Esophagus muscularis mucosa (tissue), 4 donors: ENCODE data around the gene CCM2L. TPM values are rescaled to one million over a fixed set of nuclear protein-coding genes. Genes with fewer than 3 reads are reported as not detected.

Experiments used
- DNase-seq: peaks from one replicate; pipeline ENCODE4 v3.0.0-alpha.2; 2017; ENCODE audit errors: extremely low spot score
- H3K27ac ChIP-seq, 4 donors: fragments of 200-600 bp; sonication (generic); replicated peaks in 1 of 4; 1 replicate in 3 of 4; 2 replicates in 1 of 4; pipeline ENCODE4 v1.5.1; 2016 to 2019; ENCODE audit warnings: mild to moderate bottlenecking in 1 of 4
- H3K27me3 ChIP-seq, 4 donors: fragments of 200-600 bp; sonication (generic); one replicate each; pipeline versions ENCODE4 v1.5.1 to v1.6.0; 2016 to 2019
- H3K36me3 ChIP-seq, 4 donors: fragments of 200-600 bp; sonication (generic); one replicate each; pipeline ENCODE4 v1.5.1; 2016 to 2019
- H3K4me1 ChIP-seq, 4 donors: fragments of 200-600 bp; sonication (generic); one replicate each; pipeline ENCODE4 v1.5.1; 2016 to 2019
- H3K4me3 ChIP-seq, 4 donors: fragments of 200-600 bp; sonication (generic); 1 replicate in 2 of 4; 2 replicates in 2 of 4; pipeline ENCODE4 v1.5.1; 2016 to 2019; ENCODE audit warnings: mild to moderate bottlenecking in 4 of 4, moderate library complexity in 1 of 4
- H3K9me3 ChIP-seq, 4 donors: fragments of 200-600 bp; sonication (generic); 1 replicate in 3 of 4; 2 replicates in 1 of 4; pipeline ENCODE4 v1.5.1; 2016 to 2019
- EP300 ChIP-seq: sonication (generic); formaldehyde crosslinking; IDR thresholded peaks from one replicate; pipeline ENCODE4 v1.6.1; 2017; ENCODE audit warnings: antibody characterized with exemption
- POLR2A ChIP-seq: fragments of 450-650 bp; IDR thresholded peaks from one replicate; pipeline ENCODE4 v1.6.1; 2017; ENCODE audit warnings: antibody characterized with exemption, moderate library complexity, mild to moderate bottlenecking, low read depth
- POLR2AphosphoS5 ChIP-seq, 2 donors: sonication (generic); formaldehyde crosslinking; IDR thresholded peaks; one replicate each; pipeline ENCODE4 v1.6.1; 2017; ENCODE audit warnings: antibody characterized with exemption in 2 of 2
- WGBS: methylation state at CpG from one replicate; pipeline ENCODE4 v1.1.5; 2018; 5-methylcytosine and 5-hydroxymethylcytosine counted together
- intact Hi-C: fragments of 100-400 bp; cut with DNase I; formaldehyde crosslinking; loops from one replicate; pipeline ENCODE4 v1.15.1; 2023
- total RNA-seq, 4 donors: library from RNA; depleted of rRNA; stranded (reverse); fragments of >200 nt; gene quantifications; one replicate each; pipeline versions ENCODE4 v1.1.0 to v1.2.1, GENCODE V29; 2016
- TF ChIP-seq, protein P1 (sequence below), 3 experiments: fragments of 200-600 bp in 2 of 3; fragments of 450-650 bp in 1 of 3; sonication (generic) in 2 of 3; IDR thresholded peaks; one replicate each; pipeline ENCODE4 v1.5.1; 2017 to 2019; ENCODE audit warnings: antibody characterized with exemption in 3 of 3, mild to moderate bottlenecking in 2 of 3, moderate library complexity in 1 of 3

CCM2L gene
- total RNA-seq, 4 donors from 2014 or later, result 6.0 to 12.1 (median 10.4) TPM

DNA sequence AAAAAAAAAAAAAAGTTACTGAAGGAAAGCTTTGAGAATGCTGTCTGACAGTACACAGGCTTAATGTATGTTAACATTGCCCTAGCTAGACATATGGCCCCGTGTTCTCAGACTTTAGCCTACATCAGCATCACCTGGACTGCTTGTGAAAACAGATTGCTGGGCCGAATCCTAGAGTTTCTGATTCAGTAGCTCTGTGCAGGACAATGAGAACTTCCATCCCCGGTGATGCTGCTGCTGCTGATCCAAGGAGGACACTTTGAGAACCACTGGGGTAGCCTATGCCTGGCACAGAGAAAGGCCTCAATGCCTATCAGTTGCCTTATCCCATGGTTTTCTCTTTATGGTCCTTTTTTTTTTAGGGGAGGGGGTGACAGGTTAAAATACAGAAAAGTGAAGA, 43.4 kb downstream of the CCM2L start:
- Histone ChIP-seq H3K27me3 (peaks cover 0 to 97% (median 22%) of the 10 kb centered on the region in 4 donors), H3K4me3 (peak overlapping the region in 1 of 4 donors; percentile 40), H3K27ac (no peak overlapping the region), H3K36me3 (no peaks in the 10 kb centered on the region), H3K4me1 (peaks cover 9 to 22% (median 15%) of the 10 kb centered on the region in 4 donors), H3K9me3 (no peaks in the 10 kb centered on the region)
- TF ChIP-seq, protein P1, sequence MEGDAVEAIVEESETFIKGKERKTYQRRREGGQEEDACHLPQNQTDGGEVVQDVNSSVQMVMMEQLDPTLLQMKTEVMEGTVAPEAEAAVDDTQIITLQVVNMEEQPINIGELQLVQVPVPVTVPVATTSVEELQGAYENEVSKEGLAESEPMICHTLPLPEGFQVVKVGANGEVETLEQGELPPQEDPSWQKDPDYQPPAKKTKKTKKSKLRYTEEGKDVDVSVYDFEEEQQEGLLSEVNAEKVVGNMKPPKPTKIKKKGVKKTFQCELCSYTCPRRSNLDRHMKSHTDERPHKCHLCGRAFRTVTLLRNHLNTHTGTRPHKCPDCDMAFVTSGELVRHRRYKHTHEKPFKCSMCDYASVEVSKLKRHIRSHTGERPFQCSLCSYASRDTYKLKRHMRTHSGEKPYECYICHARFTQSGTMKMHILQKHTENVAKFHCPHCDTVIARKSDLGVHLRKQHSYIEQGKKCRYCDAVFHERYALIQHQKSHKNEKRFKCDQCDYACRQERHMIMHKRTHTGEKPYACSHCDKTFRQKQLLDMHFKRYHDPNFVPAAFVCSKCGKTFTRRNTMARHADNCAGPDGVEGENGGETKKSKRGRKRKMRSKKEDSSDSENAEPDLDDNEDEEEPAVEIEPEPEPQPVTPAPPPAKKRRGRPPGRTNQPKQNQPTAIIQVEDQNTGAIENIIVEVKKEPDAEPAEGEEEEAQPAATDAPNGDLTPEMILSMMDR (IDR thresholded peaks at IDR 0.05), result no peak
- TF ChIP-seq POLR2AphosphoS5 (IDR thresholded peaks at IDR 0.05) (no peak), POLR2A (no peak), EP300 (no peak)
- WGBS, result 79% methylated on average over 3 of the region's 3 CpGs
- intact Hi-C loops, result no loop called here
- DNase-seq, result no peak

DNA sequence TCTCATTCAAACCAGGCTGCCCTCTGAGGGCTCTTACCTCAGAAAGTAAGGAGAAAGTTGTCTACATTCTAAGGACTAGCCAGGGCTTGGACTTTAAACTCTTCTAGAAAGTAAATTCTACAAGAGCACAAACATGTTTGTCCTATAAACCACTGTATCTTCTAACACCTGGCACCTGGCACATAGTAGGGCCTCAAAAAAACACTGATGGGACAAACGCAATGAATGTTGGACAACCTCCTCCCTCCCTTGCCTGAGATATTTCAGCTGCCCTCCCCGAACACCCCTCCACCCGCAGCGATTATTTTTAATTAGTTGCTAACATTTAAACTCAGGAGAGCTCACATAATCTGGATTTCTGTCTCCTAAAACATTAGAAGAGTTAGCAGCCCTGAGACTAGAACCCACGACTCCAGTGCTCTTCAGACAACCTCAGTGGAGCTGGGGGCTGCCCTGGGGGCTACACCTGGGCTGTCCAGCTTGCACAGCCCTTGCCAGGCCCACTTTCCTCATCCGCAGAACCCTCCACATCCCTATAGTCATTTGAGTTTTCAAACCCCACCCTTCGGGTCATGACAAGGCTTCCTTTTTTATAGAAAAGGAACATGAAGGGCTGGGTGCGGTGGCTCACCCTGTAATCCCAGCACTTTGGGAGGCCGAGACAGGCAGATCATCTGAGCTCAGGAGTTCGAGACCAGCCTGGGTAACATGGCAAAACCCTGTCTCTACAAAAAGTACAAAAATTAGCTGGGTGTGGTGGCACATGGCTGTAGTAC, 46.7 kb downstream of the CCM2L start:
- 77% methylated on average over 7 of the region's 10 CpGs for WGBS
- Histone ChIP-seq H3K27ac (no peak overlapping the region), H3K4me1 (peaks cover 9 to 12% (median 10%) of the 10 kb centered on the region in 4 donors), H3K27me3 (peaks cover 0 to 86% (median 16%) of the 10 kb centered on the region in 4 donors), H3K36me3 (no peaks in the 10 kb centered on the region), H3K4me3 (no peak overlapping the region), H3K9me3 (no peaks in the 10 kb centered on the region)
- TF ChIP-seq EP300 (no peak), POLR2A (no peak), POLR2AphosphoS5 (IDR thresholded peaks at IDR 0.05) (no peak)
- TF ChIP-seq, protein P1 (IDR thresholded peaks at IDR 0.05), result no peak
- intact Hi-C loops, result no loop called here
- no peak for DNase-seq

DNA sequence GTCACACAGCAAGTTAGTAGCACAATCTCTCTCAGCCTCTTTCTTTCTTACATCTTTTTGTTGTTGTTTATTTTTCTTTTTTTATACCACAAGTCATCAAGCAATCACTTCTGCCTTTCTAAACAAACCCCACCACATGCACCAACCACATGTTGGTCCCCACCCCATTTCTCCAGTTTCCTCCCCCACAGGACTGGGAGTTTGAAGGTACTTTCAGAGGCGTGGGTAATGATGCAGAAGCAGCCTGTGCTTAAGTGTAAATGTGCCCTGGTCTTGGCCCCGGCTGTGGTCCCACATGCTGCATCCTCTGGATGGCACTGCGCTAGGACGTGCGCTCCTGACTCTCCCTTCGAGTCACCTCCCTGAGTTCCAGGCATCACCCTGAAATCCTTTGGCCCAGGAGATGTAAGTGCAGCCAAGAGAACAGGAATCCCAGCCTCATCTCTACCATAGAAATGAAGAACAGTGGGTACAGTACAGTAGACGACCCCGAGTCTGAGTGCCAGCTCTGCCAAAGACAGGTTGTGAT, 47.5 kb downstream of the CCM2L start:
- Histone ChIP-seq H3K4me1 (peaks cover under 1 to 4% (median 1%) of the 10 kb centered on the region in 4 donors), H3K27ac (no peak overlapping the region), H3K36me3 (no peaks in the 10 kb centered on the region), H3K27me3 (peaks cover 0 to 84% (median 8%) of the 10 kb centered on the region in 4 donors), H3K4me3 (no peak overlapping the region), H3K9me3 (no peaks in the 10 kb centered on the region)
- 72% methylated on average over 8 of the region's 8 CpGs for WGBS
- DNase-seq, result no peak
- TF ChIP-seq, protein P1 (IDR thresholded peaks at IDR 0.05), result no peak
- TF ChIP-seq EP300 (no peak), POLR2A (no peak), POLR2AphosphoS5 (IDR thresholded peaks at IDR 0.05) (no peak)
- intact Hi-C loops, result no loop called here

DNA sequence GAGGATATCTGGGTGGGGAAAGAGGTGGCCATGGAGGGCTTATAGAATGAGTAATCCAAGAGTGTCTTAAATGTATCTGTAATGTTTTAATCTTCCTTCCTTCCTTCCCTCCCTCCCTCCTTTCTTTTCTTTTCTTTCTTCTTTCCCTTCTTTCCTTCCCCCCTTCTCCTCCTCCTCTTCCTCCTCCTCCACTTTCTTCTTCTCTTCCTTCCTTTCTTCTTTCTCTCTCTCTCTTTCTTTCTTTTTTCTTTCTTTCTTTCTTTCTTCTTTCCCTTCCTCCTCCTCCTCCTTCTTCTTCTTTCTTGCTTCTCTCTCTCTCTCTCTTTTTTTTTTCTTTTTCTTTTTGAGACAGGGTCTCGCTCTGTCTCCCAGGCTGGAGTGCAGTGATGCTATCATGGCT, 49.0 kb downstream of the CCM2L start:
- intact Hi-C loops, result no loop called here
- TF ChIP-seq EP300, result no peak
- TF ChIP-seq POLR2AphosphoS5 (IDR thresholded peaks at IDR 0.05), result no peak
- TF ChIP-seq, protein P1 (IDR thresholded peaks at IDR 0.05), result no peak
- TF ChIP-seq POLR2A, result no peak
- Histone ChIP-seq H3K4me1 (no peaks in the 10 kb centered on the region), H3K27me3 (peaks cover 0 to 80% (median 0%) of the 10 kb centered on the region in 4 donors), H3K9me3 (no peaks in the 10 kb centered on the region), H3K27ac (no peak overlapping the region), H3K4me3 (no peak overlapping the region), H3K36me3 (no peaks in the 10 kb centered on the region)
- 94% methylated on average over 1 of the region's 1 CpG for WGBS
- no peak for DNase-seq
